ENCODE data around the gene ITPKB.
A peak's percentile ranks its signal among the peaks of the same experiment; 100 is the strongest.
"Not testable (repeated sequence)": the region's sequence is repeated elsewhere in the genome, so short reads cannot be mapped to it uniquely, and the experiment has no call there.

ITPKB gene

DNA sequence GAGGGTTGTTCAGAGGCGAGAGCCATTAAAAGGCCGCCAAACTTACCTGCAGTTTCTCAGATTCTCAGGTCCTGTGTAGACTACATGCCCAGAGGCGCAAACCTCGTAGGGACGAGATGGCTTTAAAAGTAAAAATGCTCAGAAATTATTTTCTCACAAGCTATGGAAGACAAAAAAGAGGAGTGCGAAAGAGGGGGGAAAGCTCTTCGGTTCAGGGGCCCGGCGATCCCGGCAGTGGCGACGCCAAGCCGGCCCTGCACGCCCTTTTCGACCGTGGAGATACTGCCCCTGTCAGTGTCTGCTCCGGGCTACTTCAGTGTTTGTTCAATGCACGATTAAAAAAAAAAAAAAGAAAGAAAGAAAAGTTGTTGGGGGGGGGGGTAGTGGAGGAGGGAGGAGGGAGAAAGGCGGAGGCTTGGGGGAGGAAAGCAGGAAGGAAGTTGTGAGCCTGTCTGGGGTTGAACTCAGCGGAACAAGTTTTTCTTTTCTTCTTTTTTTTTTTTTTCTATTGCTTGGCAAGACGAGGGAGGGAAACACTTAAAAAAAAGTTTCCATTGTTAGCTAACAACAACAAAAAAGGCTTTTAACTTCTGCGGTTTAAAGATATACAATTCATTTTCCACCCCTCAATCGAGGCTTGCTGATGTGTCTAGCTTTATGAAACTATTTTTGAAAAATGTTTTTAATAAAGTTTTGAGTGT, at the start of gene ITPKB:
ITPKB (minus strand) TSS at position 288 of the 701 bp plus-strand sequence. CDS start 1,824 bp downstream, outside the sequence.
- intact Hi-C loops (cut with DNase I), result loop anchor here (5.0 kb wide), 3 partner anchors 83 to 198 kb away; no protein-coding TSS in a partner anchor
- DNase-seq, result peak in 36 of 42 donors; percentile 21 to 79 (median 55)

DNA sequence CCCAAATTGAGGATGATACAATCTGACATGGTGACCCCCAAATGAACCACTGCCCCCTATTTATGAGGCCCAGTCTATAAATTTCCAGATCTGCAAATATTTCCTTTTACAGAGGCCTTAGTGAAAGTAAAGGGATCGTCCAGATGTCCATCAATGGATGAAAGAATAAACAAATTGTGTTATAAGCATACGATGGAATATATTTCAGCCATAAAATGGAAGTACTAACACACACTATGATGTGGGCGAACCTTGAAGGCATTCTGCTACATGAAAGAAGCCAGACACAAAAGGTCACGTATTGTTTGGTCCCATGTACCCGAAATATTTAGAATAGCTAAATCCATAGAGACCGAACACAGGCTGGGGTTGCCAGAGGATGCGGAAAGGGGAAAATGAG, 48.6 kb upstream of the ITPKB start:
- no peak for DNase-seq
- intact Hi-C loops (cut with DNase I), result loop anchor here (5.0 kb wide), 1 partner anchor 40 kb away; no protein-coding TSS in a partner anchor

DNA sequence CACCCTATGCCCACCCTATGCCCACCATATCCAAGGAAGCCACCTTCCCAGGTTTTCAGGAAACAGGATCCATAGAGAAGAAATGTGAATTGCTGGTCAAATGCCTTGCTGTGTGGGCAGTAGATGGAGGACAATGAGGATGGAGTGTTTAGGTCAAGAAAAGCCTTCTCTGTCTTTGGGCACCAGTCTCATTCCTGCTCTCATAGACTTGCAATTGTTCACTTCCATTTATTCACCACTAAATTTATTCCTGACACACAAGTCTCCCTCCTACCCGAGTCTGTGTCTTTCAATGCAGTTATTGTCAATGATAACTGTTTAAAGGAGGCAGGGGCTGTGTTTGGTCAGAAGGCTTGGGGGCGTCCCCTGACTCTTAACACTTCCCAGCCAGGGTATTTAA, 48.0 kb upstream of the ITPKB start:
- peak in 12 of 42 donors; percentile 19 to 73 (median 46) for DNase-seq
- intact Hi-C loops (cut with DNase I), result loop anchor here (5.0 kb wide), 1 partner anchor 40 kb away; no protein-coding TSS in a partner anchor

DNA sequence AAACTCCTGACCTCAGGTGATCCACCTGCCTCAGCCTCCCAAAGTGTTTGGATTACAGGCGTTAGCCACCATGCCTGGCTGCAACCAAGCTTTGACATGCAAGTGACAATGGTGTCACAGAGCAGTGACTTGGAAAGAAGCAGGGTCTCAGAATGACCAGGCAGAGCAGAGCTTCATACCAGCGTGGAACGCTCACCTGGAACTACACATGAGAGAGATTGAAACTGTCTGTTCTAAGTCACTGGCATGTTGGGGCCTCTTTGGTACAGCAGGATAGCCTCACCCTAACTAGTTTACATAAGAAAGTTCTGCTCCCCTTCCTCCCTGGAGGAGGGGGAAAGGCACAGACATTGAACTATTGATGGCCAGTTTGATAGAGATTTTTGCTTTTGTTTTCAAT, 47.5 kb upstream of the ITPKB start:
- intact Hi-C loops (cut with DNase I), result loop anchor here (5.0 kb wide), 1 partner anchor 41 kb away; no protein-coding TSS in a partner anchor
- no peak for DNase-seq

DNA sequence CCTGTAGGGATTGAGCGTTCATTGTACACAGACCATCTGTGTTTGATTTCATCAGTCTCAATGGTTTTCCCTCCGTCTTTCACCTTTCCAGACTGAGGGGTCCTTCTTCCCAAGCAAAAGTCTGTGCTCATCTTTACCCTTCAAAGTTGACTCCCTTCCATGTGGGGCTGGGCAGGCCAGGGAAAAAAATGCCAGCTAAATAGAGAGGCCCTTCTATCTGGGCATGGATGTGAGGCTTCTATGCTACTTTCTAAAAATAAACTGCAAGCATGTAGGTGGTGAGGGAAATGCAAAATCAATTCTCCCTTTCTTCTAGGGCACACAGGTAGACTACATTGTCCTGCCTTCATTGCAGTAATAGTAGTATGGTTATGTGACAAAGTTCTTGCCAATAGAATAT, 46.7 kb upstream of the ITPKB start:
- DNase-seq, result no peak
- intact Hi-C loops (cut with DNase I), result loop anchor here (5.0 kb wide), 1 partner anchor 41 kb away; no protein-coding TSS in a partner anchor

DNA sequence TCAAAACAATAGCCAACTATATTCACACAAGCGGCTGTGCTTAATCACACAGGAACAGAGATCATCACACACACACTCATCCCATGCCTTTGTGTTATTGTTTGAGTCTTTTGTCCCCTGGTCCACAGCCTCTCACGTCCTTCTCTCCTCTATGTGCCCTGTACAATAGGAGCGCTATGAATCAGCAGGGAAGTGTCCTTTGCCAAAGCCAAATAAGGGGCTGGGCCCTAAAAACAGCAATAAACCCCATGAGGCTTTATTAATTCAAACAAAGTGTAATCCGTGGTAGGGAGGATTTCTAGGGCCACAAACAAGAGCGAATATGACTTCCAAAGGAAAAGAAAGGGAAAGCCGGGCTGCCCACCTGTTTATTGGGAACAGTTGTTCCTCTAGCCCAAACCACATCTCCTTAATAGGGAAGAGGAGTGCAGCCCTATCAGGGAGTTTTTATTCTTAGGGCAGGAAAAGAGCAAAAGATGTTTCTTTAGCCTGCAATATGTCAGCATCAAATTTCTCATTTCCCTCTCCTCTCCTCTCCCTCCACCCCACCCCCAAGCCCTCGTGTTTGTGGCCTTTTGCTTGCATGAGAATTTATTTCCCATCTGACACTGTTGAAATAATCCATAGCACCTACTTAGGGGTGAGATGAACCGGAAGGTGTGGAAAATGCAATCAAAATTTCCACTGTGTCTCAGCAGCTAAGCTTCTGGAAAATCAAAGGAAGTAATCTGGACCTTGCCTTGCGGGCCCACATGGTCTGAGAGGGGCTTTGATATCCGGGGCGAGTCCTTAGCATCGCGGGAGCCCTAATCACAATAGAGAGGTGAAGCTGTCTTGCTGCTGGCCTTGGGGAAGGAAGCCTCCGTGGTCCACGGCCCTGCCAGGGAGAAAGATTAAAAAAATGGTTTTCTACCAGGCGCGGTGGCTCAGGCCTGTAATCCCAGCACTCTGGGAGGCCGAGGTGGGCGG, 45.3 kb upstream of the ITPKB start:
- intact Hi-C loops (cut with DNase I), result loop anchor here (5.0 kb wide), 1 partner anchor 43 kb away; no protein-coding TSS in a partner anchor
- DNase-seq, result peak in 36 of 42 donors; percentile 11 to 88 (median 60)

DNA sequence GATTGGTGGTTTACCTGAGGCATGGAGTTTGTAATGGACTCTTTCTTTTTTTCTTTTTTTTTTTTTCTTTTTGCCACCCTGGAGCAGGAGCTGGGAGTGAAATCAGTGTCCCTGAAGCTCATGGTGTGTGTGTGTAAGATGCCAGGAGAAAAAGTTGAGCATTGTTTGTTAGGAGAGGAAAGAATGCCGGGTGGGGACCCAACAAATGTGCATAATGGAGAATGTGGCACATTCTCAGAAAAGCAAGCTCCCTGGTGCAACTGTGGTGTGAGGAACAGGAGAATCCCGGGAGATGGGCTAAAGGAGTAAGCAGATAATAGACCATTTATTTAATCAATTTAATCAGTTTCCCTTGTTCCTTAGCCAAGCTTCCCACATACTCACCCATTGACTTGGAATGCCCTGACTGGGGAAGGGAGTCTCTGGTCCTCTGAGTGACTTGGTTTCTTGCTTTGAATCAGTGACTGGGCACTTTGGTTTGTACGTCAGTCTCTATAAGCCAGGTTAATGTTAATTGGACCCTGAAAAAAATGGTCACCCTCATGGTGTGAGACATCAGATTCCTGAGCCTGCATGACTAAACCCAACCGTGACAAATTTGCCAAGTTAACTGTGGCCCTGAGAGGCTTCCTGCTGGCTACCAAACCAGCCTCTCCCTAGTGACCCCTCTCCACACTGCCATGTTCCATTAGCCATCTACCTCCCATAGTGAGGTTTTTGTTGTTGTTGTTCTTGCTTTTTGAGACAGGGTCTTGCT, 43.9 kb upstream of the ITPKB start:
- no peak for DNase-seq
- intact Hi-C loops (cut with DNase I), result no loop called here

DNA sequence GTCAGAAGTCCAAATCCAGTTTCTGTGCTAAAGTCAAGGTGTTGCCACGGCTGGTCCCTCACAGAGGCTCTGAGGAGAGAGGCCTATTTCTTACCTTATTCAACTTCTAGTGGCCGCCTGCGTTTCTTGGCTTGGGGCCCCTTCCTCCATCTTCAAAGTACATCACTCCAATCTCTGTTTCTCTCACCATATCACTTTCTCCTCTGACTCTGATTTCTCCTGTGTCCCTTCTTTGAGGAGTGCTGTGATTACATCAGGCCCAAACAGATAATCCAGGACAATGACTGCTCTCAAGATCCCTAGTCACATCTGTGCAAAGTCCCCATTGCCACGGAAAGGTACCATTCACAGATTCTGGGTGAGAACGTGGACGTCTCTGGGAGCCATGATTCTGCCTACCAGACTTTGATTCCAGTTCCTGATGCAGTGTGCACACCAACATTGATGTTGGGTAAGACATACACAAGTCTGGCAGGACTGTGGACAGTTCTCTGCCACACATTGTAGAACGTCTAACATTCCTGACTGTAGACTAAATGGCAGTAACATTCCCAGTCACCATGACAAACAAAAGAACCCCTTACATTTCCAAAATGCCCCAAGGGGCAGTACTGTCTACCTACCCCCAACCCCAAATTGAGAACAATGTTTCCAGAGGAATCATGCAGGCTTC, 43.0 kb upstream of the ITPKB start:
- no peak for DNase-seq
- intact Hi-C loops (cut with DNase I), result no loop called here

DNA sequence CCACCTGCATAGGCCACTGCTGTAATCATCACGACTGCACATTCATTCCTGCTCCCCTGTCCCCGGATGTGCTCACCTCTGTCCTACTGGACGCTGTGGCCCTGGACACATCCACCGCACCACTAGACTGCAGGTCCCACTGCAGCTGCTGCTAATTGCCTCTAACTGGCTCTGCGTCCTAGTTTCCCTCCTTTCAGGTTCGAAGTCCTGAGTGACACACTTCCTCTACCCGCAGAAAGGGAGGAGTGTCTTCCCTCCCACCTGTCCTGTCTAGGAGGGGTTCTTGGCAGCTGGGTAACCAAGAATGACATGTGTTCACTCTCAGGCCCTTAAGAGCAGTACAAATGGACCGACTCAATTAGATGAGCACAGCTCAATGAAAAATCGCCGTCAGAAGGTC, 40.5 kb upstream of the ITPKB start:
- no peak for DNase-seq
- intact Hi-C loops (cut with DNase I), result no loop called here

DNA sequence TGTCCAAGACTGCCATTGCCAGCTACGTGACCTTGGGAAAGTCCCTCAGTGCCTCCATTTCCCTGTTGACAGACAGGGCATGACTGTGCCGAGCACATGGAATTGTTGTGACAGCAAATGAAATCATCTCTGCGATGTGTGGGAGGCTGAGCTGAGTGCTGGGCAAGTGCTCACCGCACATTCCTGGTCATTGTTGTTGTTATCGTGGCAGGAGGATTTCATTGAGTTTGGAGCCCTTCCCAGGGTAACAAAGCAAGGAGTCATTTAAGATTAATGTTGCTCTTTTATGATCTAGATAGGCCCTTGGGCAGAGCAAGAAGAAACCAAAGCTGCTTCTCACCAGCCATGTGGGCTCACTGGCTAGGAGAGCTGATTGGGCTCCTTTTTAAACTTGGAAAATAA, 39.6 kb upstream of the ITPKB start:
- intact Hi-C loops (cut with DNase I), result no loop called here
- DNase-seq, result no peak

DNA sequence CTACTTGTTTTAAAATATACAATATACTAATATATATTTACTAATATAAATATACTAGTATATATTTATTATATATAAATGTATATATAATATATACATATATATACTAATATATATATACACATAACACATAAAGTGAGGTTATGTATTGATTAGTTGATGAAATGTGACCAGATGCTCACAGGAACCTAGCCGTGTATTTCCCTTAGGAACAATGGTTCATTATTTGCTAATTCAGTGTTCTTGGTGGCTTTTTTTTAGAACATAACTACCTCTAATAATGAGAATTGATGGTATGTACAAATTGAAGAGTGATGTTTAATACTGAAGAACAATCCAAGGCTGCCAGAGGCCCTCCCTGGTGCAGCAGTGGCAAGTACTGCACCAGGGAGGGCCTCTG, 37.9 kb upstream of the ITPKB start:
- intact Hi-C loops (cut with DNase I), result no loop called here
- DNase-seq, result no peak

DNA sequence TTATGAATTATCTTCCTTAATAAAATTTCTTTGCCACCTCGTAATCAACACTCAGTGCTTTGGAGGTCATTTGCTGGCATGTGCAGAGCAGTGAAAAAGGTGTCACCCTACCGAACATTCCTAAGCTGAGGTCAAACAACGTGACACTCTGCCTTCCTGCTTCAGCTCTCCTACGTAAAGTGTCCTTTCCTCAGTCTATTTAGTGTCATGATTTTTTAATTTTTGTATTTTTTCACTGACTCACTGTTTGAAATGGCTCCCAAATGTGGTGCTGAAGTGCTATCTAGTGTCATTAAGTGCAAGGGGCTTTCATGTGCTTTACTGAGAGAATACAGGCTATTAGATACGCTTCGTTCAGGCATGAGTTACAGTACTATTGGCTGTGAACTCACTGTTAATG, 37.0 kb upstream of the ITPKB start:
- DNase-seq, result no peak
- intact Hi-C loops (cut with DNase I), result no loop called here

DNA sequence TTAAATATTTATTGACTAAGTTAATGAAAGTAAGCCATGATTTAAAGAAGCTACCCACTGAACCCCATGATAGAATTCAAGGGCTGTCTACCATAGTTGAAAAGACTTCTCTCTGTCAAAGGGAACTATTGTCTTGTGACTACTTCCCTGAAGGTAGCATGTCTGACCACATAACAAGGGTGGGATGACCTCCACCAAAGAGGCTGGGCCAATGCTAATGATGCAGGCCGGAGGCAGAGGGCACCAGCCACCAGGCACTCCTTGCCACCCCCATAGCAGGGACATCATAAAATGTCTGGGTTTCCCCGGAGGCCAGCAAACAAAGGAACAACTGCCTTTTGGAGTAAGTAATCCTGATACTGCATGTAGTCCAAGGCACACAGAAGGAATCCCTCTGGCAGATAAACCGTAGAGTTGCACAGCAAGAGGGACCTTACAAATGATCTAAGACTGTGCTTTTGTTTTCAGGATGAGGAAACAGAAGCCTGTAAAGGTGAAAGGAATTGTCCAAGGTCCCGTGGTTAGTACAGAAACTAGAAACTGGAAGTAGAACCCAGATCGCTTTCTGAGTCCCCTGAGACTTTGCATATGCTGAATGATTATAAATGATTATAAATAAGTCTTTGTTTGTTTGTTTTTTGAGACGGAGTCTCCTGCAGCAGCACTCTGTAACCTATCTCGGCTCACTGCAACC, 33.5 kb upstream of the ITPKB start:
- intact Hi-C loops (cut with DNase I), result no loop called here
- no peak for DNase-seq

DNA sequence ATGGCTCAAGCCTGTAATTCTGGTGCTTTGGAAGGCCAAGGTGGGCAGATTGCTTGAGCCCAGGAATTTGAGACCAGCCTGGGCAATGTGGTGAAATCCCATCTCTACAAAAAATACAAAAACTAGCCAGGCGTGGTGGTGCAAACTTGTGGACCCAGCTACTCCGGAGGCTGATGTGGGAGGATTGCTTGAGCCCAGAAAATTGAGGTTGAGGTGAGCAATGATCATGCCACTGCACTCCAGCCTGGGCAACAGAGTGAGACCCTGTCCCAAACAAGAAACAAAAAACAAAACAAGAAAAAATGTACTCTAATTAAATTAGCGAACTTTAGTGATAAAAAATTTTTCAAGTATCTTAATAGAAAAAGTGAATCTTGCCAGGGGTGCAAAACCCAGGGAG, 28.1 kb upstream of the ITPKB start:
- intact Hi-C loops (cut with DNase I); DNase-seq: not testable (repeated sequence)

DNA sequence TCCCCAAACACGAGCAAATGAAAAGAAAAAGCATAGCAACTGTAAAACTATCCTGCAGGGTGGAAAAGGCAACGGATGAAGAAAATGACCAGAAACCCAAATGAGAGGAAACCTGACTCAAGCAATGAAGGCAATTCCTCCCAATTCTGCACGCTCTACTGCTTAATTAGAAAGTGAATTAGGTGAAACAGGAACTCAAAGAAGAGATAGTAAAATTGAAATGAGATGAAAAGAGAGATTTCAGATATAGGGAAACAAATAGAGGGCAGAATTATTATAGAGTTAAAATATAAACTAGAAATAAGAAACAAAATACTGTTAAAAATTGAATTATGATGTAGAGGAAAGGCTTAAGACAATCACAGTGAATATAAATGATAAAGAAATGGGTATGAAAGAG, 27.5 kb upstream of the ITPKB start:
- intact Hi-C loops (cut with DNase I), result no loop called here

DNA sequence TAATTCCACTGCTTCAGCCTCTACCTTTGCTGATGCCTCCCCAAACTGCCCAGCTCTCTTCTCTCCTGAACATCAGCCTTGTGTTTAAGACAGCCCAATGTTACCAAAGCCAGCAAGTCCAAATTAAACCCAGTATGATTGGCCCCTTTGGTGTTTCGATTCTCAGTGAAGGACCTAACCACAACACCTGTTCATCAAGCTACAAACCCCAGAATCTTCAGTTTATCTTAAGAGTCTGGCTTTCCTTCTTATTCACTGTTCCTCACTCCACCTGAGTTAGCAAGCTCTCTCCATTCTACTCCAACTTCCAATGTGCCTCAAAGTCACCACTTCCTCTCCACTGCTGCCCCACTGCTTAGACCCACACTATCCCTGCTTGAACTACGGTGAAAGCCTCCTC, 25.5 kb upstream of the ITPKB start:
- intact Hi-C loops (cut with DNase I), result no loop called here

More for the DNA sequence above, 27.5 kb upstream of the ITPKB start:
- DNase-seq, result no peak

DNA sequence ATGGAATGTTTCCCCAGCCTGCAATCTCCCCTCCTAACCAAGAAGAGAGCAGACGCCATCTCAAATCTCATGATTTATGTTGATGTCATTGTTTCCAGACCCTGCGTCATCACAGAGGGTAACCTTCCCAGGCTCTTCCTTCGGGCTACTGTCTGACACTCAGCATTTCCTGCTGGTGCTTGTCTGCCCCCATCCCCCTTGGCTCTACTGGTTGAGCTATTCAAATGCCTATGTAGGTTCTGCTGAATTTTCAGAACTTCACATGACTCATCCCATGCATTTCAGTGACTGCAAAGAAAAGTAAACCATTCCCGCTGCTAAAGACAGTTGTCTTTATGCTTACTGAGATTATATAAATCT, 24.8 kb upstream of the ITPKB start:
- no peak for DNase-seq
- intact Hi-C loops (cut with DNase I), result no loop called here

More for the DNA sequence above, 25.5 kb upstream of the ITPKB start:
- no peak for DNase-seq
